Activated CD8-positive, alpha-beta T cell treated with anti-CD3 and anti-CD28 coated beads for 36 hours (primary cell): Measurements from ENCODE around the gene CSTF3. TPM values are rescaled to one million over a fixed set of nuclear protein-coding genes. Genes with fewer than 3 reads are reported as not detected.
"Not testable (repeated sequence)": the region's sequence is repeated elsewhere in the genome, so short reads cannot be mapped to it uniquely, and the experiment has no call there.

Experiments used
- ATAC-seq: fragments of 200-7000 bp; cut with Tn5 transposase; one replicate; pipeline ENCODE4 v1.10.0; 2021; ENCODE audit warnings: mild to moderate bottlenecking, moderate library complexity
- CTCF ChIA-PET: fragments of 350-600 bp; sonication (Branson Sonifier 250); formaldehyde crosslinking; loops from one replicate; lab custom pipeline; 2021; ENCODE audit warnings: antibody characterized with exemption; lab: Charles Lee
- POLR2A ChIA-PET: fragments of 350-600 bp; sonication (Branson Sonifier 250); formaldehyde crosslinking; loops from one replicate; lab custom pipeline; 2021; ENCODE audit warnings: antibody characterized with exemption; lab: Charles Lee
- DNase-seq: peaks from one replicate; pipeline ENCODE4 v3.0.0-alpha.2; 2020
- H3K27ac Mint-ChIP-seq: one replicate; pipeline ENCODE4 v1.8.0; 2021; ENCODE audit warnings: mild to moderate bottlenecking, mixed read lengths
- H3K27me3 Mint-ChIP-seq: one replicate; pipeline ENCODE4 v1.8.0; 2021; ENCODE audit warnings: mixed read lengths
- H3K36me3 Mint-ChIP-seq: one replicate; pipeline ENCODE4 v1.8.0; 2021; ENCODE audit warnings: low read depth, mixed read lengths
- H3K4me1 Mint-ChIP-seq: one replicate; pipeline ENCODE4 v1.8.0; 2021; ENCODE audit warnings: low read depth, mixed read lengths
- H3K4me3 Mint-ChIP-seq: one replicate; pipeline ENCODE4 v1.8.0; 2021; ENCODE audit warnings: mild to moderate bottlenecking, moderate library complexity, mixed read lengths
- H3K9me3 Mint-ChIP-seq: one replicate; pipeline ENCODE4 v1.8.0; 2021; ENCODE audit warnings: mixed read lengths
- intact Hi-C: fragments of 100-400 bp; cut with micrococcal nuclease; formaldehyde crosslinking; loops from one replicate; pipeline ENCODE4 v1.10.0; 2022
- total RNA-seq, 2 experiments: library from RNA; stranded (reverse); gene quantifications; one replicate each; pipeline ENCODE4 v1.2.3, GENCODE V29; 2021
- TF ChIP-seq, protein P1 (sequence below): fragments of 200-600 bp; IDR thresholded peaks from one replicate; pipeline ENCODE4 v1.8.0; 2022; ENCODE audit warnings: antibody characterized with exemption, mild to moderate bottlenecking

The CSTF3 gene
- total RNA-seq, 2 experiments from 2014 or later, result 34.9 to 40.6 TPM

DNA sequence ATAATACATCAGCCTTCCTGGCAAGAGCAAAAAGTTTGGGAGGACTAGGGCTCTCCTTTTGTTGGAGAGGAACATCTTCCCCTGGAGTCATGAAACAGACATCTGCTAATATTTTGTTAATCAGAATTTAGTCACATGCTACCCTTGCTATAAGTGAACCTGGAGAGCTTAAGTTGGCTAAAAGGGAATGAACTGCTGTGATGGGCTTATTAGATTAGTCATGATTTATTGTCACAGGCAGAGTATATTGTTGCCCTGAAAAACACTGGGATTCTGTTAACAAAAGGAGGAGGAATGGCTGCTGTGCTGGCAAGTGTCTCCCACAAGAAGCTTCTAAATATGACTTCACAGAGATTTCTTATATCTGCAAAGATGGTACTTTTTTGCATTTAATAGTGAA, 105.9 kb downstream of the CSTF3 start:
- Mint-ChIP-seq H3K27me3 (no peaks in the 10 kb centered on the region), H3K9me3 (no peaks in the 10 kb centered on the region), H3K4me1 (peaks cover 7% of the 10 kb centered on the region), H3K27ac (no peak overlapping the region), H3K36me3 (peaks cover 26% of the 10 kb centered on the region), H3K4me3 (no peak overlapping the region)
- CTCF ChIA-PET, result interaction anchor here (1.3 to 2.4 kb wide), 4 partner anchors 9 to 16 kb away, joined by 3 to 10 read pairs (median 6); partner anchors contain the start of gene TCP11L1
- POLR2A ChIA-PET, result interaction anchor here (0.6 to 0.7 kb wide), 2 partner anchors 16 to 1334 kb away, joined by 3 to 4 read pairs; partner anchors contain the start of gene TCP11L1
- intact Hi-C loops, result no loop called here
- no peak for DNase-seq
- no peak for ATAC-seq
- TF ChIP-seq, protein P1, sequence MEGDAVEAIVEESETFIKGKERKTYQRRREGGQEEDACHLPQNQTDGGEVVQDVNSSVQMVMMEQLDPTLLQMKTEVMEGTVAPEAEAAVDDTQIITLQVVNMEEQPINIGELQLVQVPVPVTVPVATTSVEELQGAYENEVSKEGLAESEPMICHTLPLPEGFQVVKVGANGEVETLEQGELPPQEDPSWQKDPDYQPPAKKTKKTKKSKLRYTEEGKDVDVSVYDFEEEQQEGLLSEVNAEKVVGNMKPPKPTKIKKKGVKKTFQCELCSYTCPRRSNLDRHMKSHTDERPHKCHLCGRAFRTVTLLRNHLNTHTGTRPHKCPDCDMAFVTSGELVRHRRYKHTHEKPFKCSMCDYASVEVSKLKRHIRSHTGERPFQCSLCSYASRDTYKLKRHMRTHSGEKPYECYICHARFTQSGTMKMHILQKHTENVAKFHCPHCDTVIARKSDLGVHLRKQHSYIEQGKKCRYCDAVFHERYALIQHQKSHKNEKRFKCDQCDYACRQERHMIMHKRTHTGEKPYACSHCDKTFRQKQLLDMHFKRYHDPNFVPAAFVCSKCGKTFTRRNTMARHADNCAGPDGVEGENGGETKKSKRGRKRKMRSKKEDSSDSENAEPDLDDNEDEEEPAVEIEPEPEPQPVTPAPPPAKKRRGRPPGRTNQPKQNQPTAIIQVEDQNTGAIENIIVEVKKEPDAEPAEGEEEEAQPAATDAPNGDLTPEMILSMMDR, result no peak

DNA sequence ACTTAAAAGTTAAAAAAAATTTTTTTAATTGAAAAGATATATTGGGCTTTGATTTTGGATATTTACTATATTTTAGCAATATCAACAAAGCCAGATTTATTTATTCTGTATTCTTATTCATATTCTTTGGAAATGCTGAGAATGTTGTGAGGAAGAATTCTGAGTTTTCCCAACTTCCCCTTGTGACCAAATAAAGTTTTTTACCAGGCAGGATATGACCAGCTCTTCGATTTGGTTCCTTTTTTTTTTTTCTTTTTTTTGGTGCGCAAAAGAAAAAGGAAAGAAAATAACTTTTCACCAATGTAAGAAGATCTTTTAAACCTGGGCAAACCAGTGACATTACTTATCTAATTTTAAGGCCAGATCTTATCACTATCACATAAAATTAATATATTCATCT, 109.0 kb downstream of the CSTF3 start:
- ATAC-seq (no peak), DNase-seq (no peak)
- Mint-ChIP-seq H3K4me1 (no peaks in the 10 kb centered on the region), H3K9me3 (no peaks in the 10 kb centered on the region), H3K36me3 (peaks cover 22% of the 10 kb centered on the region), H3K27ac (no peak overlapping the region), H3K27me3 (no peaks in the 10 kb centered on the region), H3K4me3 (no peak overlapping the region)
- POLR2A ChIA-PET, result no interaction called here
- CTCF ChIA-PET, result interaction anchor here (2.3 kb wide), 1 partner anchor 20 kb away, joined by 5 read pairs; no protein-coding TSS in a partner anchor
- intact Hi-C loops, result no loop called here
- TF ChIP-seq, protein P1, result no peak

DNA sequence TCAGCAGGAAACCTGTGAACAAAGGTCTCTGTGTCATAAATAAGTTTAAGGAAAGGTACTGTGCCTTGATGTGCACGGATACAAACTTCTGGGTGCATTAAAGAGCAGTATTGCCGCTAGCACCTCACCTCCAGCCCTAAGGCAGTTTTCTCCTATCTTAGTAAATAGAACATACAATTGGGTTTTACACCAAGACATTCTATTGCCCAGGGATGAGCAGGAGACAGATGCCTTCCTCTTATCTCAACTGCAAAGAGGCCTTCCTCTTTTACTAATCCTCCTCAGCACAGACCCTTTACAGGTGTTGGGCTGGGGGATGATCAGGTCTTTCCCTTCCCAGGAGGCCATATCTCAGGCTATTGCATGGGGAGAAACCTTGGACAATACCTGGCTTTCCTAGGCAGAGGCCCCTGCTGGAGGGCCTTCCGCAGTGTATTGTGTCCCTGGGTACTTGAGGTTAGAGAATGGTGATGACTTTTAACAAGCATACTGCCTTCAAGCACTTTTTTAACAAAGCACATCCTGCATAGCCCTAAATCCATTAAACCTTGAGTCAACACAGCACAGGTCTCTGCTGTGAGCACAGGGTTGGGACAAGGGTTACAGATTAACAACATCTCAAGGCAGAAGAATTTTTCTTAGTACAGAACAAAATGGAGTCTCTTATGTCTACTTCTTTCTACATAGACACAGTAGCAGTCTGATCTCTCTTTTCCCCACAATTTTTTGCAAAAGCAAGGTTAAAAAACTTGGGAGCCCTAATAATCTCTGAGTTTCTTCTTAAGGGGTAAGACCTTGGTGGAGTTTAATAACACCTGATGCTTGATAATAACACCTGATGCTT, 111.5 kb downstream of the CSTF3 start:
- H3K9me3 Mint-ChIP-seq, DNase-seq, intact Hi-C loops, H3K4me1 Mint-ChIP-seq, H3K27me3 Mint-ChIP-seq, H3K27ac Mint-ChIP-seq, H3K4me3 Mint-ChIP-seq, CTCF ChIA-PET, ATAC-seq, POLR2A ChIA-PET: not testable (repeated sequence)
- H3K36me3 Mint-ChIP-seq, result peaks cover 27% of the 10 kb centered on the region

DNA sequence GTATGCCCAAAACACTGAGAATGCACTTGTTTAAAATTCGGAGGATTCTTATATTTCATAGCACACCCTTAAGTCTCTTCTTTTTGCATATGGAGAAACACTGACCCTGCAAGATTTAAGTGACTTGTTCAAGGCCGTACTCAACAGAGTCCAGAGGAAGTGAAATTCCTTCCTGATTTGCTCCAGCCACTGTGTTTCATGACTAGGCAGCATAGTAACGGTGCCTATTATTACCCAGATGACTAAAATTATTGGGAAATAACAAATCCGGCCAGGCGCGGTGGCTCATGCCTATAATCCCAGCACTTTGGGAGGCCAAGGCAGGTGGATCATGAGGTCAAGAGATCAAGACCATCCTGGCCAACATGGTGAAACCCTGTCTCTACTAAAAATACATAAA, 112.6 kb downstream of the CSTF3 start:
- H3K4me1 Mint-ChIP-seq, POLR2A ChIA-PET, H3K27ac Mint-ChIP-seq, H3K27me3 Mint-ChIP-seq, H3K9me3 Mint-ChIP-seq, DNase-seq, intact Hi-C loops, ATAC-seq, H3K4me3 Mint-ChIP-seq: not testable (repeated sequence)
- peaks cover 33% of the 10 kb centered on the region for H3K36me3 Mint-ChIP-seq
- CTCF ChIA-PET, result interaction anchor here (1.0 to 1.8 kb wide), 2 partner anchors 13 to 16 kb away, joined by 3 to 9 read pairs; no protein-coding TSS in a partner anchor

DNA sequence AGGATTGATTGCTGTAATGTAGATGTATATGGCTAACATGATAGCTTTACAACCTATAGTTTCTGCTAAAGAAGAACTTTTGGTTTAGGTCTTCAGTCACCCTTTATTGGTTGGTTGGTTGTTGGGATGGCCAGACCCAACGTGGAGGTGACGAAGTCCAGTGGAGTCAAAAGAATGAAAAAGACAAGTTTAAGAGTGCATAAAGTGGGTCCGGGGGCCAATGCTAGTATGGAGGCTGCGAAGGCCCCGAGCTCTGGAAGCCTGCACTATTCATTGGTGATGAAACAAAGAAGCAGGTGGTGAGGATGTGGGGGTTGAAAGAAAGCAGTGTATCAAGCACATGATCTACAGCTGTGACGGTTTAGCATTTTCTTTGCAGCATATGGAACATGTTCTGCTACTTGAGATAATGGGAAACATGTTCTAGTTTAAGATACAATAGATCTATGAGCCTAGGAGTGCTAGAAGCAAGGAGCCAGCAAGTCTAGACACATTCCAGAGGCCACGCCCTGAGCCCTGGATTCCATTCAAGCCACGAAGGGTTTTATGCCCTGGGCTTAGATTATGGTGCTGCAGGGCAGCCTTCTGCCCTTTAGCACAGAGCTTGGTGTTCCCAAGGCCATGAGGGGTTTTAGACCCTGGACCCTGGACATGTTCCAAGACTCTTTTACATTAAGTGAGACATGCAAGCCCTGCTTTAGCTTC, 115.6 kb downstream of the CSTF3 start:
- Mint-ChIP-seq H3K27ac (no peak overlapping the region), H3K36me3 (peaks cover 36% of the 10 kb centered on the region), H3K4me3 (no peak overlapping the region), H3K9me3 (no peaks in the 10 kb centered on the region), H3K4me1 (peaks cover 19% of the 10 kb centered on the region), H3K27me3 (no peaks in the 10 kb centered on the region)
- DNase-seq, result no peak
- intact Hi-C loops, result no loop called here
- POLR2A ChIA-PET, result interaction anchor here (1.0 kb wide), 1 partner anchor 80 kb away, joined by 3 read pairs; no protein-coding TSS in a partner anchor
- ATAC-seq, result no peak
- CTCF ChIA-PET, result interaction anchor here (0.8 to 2.3 kb wide), 3 partner anchors 9 to 18 kb away, joined by 3 to 7 read pairs (median 3); no protein-coding TSS in a partner anchor
- TF ChIP-seq, protein P1, result no peak
